Measurements from ENCODE around the gene HES3. TPM values are rescaled to one million over a fixed set of nuclear protein-coding genes. Genes with fewer than 3 reads are reported as not detected.

HES3 gene
- polyA plus RNA-seq, 1 of the 3 experiments (the other 2 are of a cell fraction): not detected

- Histone ChIP-seq H3K4me2 (no peak overlapping the region), H3K9me2 (no peaks in the 10 kb centered on the region), H3K9me3 (no peaks in the 10 kb centered on the region), H2AFZ (ENCODE audit: low read depth) (no peak overlapping the region), H3K79me2 (ENCODE audit: insufficient read depth) (no peaks in the 10 kb centered on the region), H3K27ac (ENCODE audit: low read depth in 2 of 2, low read length in 1 of 2) (no peak overlapping the region; a peak in 1 of 4 replicates), H3K27me3 (ENCODE audit: insufficient read depth) (no peaks in the 10 kb centered on the region), H3K4me3 (ENCODE audit: low read depth in 2 of 2, low read length in 1 of 2) (no peak overlapping the region), H3K4me1 (ENCODE audit: control insufficient read depth in 1 of 2, insufficient read depth in 2 of 2, low read depth in 1 of 2, low read length in 1 of 2) (peaks cover 7 to 49% of the 10 kb centered on the region in 2 experiments; a peak in 2 of 4 replicates), H4K20me1 (ENCODE audit: insufficient read depth) (peaks cover 10% of the 10 kb centered on the region; the same call in 1 of the 2 replicates), H3K9ac (no peak overlapping the region), H3F3A (replicated peaks; ENCODE audit: insufficient read depth) (no peaks in the 10 kb centered on the region), H3K36me3 (replicated peaks in 1 of 2; ENCODE audit: control insufficient read depth in 1 of 2, insufficient read depth in 2 of 2, low read length in 1 of 2) (no peaks in the 10 kb centered on the region)
- DNase-seq: no peak
- ChIA-PET CTCF (interaction anchor here (0.9 to 3.3 kb wide), 4 partner anchors 22 to 169 kb away, joined by 3 to 22 read pairs (median 6); no protein-coding TSS in a partner anchor), POLR2A (interaction anchor here (0.6 kb wide), 1 partner anchor 9 kb away, joined by 3 read pairs; no protein-coding TSS in a partner anchor)
- TF ChIP-seq ELF1 (IDR thresholded peaks at IDR 0.05): no peak
- no peak for TF ChIP-seq FOXJ3 (CRISPR knock-in tag; IDR thresholded peaks at IDR 0.05)
- TF ChIP-seq RFX5 (IDR thresholded peaks at IDR 0.05; ENCODE audit: low read length): no peak
- TF ChIP-seq USF2 (IDR thresholded peaks at IDR 0.05; ENCODE audit: borderline replicate concordance, low read depth, low read length): no peak
- no peak for TF ChIP-seq POLR2AphosphoS5 (IDR thresholded peaks at IDR 0.05; ENCODE audit: low read depth, low read length)
- TF ChIP-seq, protein P1, sequence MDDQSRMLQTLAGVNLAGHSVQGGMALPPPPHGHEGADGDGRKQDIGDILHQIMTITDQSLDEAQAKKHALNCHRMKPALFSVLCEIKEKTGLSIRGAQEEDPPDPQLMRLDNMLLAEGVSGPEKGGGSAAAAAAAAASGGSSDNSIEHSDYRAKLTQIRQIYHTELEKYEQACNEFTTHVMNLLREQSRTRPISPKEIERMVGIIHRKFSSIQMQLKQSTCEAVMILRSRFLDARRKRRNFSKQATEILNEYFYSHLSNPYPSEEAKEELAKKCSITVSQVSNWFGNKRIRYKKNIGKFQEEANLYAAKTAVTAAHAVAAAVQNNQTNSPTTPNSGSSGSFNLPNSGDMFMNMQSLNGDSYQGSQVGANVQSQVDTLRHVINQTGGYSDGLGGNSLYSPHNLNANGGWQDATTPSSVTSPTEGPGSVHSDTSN (IDR thresholded peaks at IDR 0.05): no peak
- TF ChIP-seq NFIC (IDR thresholded peaks at IDR 0.05; ENCODE audit: borderline replicate concordance): no peak
- TF ChIP-seq, protein P2, sequence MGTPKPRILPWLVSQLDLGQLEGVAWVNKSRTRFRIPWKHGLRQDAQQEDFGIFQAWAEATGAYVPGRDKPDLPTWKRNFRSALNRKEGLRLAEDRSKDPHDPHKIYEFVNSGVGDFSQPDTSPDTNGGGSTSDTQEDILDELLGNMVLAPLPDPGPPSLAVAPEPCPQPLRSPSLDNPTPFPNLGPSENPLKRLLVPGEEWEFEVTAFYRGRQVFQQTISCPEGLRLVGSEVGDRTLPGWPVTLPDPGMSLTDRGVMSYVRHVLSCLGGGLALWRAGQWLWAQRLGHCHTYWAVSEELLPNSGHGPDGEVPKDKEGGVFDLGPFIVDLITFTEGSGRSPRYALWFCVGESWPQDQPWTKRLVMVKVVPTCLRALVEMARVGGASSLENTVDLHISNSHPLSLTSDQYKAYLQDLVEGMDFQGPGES (IDR thresholded peaks at IDR 0.05; ENCODE audit: low read depth, low read length): no peak
- no peak for TF ChIP-seq FOSL2 (IDR thresholded peaks at IDR 0.05; ENCODE audit: borderline replicate concordance, low read depth)
- TF ChIP-seq NRF1 (IDR thresholded peaks at IDR 0.05; ENCODE audit: low read depth, low read length): no peak
- TF ChIP-seq RXRA (IDR thresholded peaks at IDR 0.05; ENCODE audit: borderline replicate concordance, low read depth): no peak
- 98% methylated on average over 8 of the region's 21 CpGs for WGBS (ENCODE audit: low lambda C conversion rate)
Observed at GRCh38 chr1:6268415-6268814, 24.4 kb downstream of the HES3 start.

- no peaks in the 10 kb centered on the region for H3K27me3 ChIP-seq (ENCODE audit: insufficient read depth)
- 96% methylated on average over 5 of the region's 14 CpGs for WGBS (ENCODE audit: low lambda C conversion rate)
- H3K36me3 ChIP-seq (replicated peaks in 1 of 2; ENCODE audit: control insufficient read depth in 1 of 2, insufficient read depth in 2 of 2, low read length in 1 of 2): no peaks in the 10 kb centered on the region
- H4K20me1 ChIP-seq (ENCODE audit: insufficient read depth): peaks cover 10% of the 10 kb centered on the region; the same call in 1 of the 2 replicates
- no peaks in the 10 kb centered on the region for H3K79me2 ChIP-seq (ENCODE audit: insufficient read depth)
- no peaks in the 10 kb centered on the region for H3K9me3 ChIP-seq
- no peak overlapping the region for H3K4me2 ChIP-seq
- POLR2A ChIA-PET: no interaction called here
- H2AFZ ChIP-seq (ENCODE audit: low read depth): no peak overlapping the region
- no peaks in the 10 kb centered on the region for H3K9me2 ChIP-seq
- CTCF ChIA-PET: interaction anchor here (0.9 to 3.3 kb wide), 2 partner anchors 23 to 168 kb away, joined by 3 to 22 read pairs; no protein-coding TSS in a partner anchor
- H3K27ac ChIP-seq (ENCODE audit: low read depth in 2 of 2, low read length in 1 of 2): peak overlapping the region in 1 of 2 experiments; percentile 78; a peak in 1 of 4 replicates
- no peak overlapping the region for H3K9ac ChIP-seq
- peaks cover 7 to 50% of the 10 kb centered on the region in 2 experiments; a peak in 2 of 4 replicates for H3K4me1 ChIP-seq (ENCODE audit: control insufficient read depth in 1 of 2, insufficient read depth in 2 of 2, low read depth in 1 of 2, low read length in 1 of 2)
- no peak for DNase-seq
- no peak overlapping the region for H3K4me3 ChIP-seq (ENCODE audit: low read depth in 2 of 2, low read length in 1 of 2)
- H3F3A ChIP-seq (replicated peaks; ENCODE audit: insufficient read depth): no peaks in the 10 kb centered on the region
- TF ChIP-seq, protein P1 (IDR thresholded peaks at IDR 0.05): no peak
- no peak for TF ChIP-seq GABPA (IDR thresholded peaks at IDR 0.05; ENCODE audit: low read depth)
- TF ChIP-seq RFX5 (IDR thresholded peaks at IDR 0.05; ENCODE audit: low read length): no peak
- TF ChIP-seq ELF1 (IDR thresholded peaks at IDR 0.05): no peak
- TF ChIP-seq MAX (IDR thresholded peaks at IDR 0.05; ENCODE audit: low read depth): no peak
- TF ChIP-seq USF2 (IDR thresholded peaks at IDR 0.05; ENCODE audit: borderline replicate concordance, low read depth, low read length): no peak
- no peak for TF ChIP-seq TAF1 (IDR thresholded peaks at IDR 0.05; ENCODE audit: borderline replicate concordance, low read depth, low read length)
- TF ChIP-seq, protein P2 (IDR thresholded peaks at IDR 0.05; ENCODE audit: low read depth, low read length): no peak
- no peak for TF ChIP-seq FOXJ3 (CRISPR knock-in tag; IDR thresholded peaks at IDR 0.05)
- no peak for TF ChIP-seq YY1 (IDR thresholded peaks at IDR 0.05; ENCODE audit: low read depth)
- TF ChIP-seq GATA2 (CRISPR knock-in tag; IDR thresholded peaks at IDR 0.05): no peak
- TF ChIP-seq ZBTB33 (IDR thresholded peaks at IDR 0.05; ENCODE audit: borderline replicate concordance, low read depth): no peak
Observed at GRCh38 chr1:6269296-6269695, 25.3 kb downstream of the HES3 start.
